Kidney glomerular epithelial cell (primary cell): Measurements from ENCODE around the gene SP6.

ENCODE experiments used
- DNase-seq: peaks from one replicate; lab custom pipeline; 2025; lab: John Stamatoyannopoulos, UW

The SP6 gene

GRCh38 chr17:47856830-47857229, 5.9 kb upstream of the SP6 start:
- no peak for DNase-seq

GRCh38 chr17:47855737-47856136, 4.8 kb upstream of the SP6 start:
- DNase-seq, result no peak

- DNase-seq, result no peak
Observed at GRCh38 chr17:47853616-47854015, 2.7 kb upstream of the SP6 start.

DNA sequence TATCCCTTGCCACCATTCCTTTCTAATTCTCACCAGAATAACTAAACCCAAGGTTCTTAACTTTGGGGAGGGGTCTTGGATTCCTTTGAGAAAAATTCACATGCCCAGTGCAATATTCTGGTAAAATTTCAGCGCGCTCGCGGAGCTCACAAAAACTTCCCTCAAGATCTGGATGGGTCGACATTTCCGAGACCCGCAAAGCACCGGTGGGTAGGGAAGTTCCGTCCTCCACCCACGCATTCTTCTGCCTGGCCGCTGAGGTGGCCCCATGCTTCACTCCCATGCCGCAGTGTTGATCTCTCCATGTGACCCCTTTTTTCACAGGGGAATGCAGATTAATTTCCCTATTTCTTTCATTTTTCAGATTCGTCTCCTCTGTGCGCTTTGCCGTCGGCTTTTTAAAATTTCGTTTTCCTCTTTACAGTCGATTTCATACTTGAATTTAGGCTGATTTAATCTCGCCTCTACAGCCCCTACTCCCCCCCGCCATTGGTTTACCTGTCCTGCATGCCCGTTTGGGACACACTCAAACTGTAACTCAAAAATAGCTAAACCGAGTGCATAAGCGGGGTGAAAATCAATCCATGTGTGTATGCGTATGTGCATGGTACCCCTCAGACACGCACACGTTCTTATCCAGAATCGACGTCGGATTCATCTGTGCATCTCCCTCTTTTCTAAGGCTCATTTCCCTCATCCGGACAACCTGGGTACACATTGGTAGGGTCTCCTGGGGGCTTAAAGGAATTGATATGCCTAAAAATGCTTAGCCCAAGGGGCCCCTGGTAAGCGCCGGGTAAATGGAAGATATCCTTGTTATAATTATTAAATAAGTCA, 1.4 kb upstream of the SP6 start:
- DNase-seq, result no peak

DNA sequence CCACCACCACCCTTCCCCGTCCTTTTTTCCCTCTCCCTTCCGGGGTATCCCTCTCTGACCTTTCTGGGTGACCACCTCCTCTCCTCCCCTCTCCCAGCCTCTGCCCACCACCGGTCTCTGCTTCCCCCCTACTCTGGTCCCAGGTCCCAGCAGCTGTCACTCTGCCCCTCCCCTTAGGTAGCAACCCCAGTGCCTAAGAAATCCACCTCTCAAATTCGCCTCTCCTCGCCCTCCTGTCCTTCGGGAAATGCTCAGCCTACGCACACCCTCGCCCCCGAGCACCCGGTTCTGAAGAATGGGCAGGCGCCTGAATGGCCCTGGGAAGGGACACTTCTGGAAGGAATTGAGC, 775 bp upstream of the SP6 start:
- DNase-seq, result no peak

DNA sequence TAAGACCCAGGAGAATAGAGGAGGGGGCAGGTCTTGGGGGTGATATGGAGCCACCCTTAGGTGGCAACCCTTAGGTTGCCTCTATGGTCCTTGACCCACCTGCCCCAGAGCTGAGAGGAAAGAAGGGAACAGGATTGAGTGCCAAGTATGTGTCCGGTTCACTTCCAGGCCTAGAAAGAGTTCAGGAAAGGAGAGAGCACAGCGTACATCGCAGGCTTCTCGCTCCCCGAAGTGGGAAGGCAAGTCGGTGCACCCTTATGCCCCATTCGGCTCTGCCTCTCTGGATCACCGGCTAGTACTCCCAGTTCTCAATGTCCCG, 631 bp downstream of the SP6 start:
- DNase-seq, result no peak

DNA sequence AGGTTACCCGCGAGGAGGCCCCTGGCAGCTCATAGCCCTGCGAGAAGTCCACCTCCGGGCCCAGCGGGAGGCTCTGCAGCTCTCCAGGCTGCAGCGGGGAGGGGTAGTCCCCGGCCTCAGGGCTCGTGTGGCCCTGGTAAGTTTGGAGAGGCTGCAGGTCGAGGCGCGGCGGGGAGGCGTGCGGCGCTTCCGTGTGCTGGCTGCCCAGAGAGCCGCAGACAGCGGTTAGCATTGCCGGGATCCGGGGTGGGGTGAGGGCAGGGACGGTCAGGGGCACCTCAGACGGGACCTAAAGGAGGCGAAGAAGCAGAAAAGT, 2.8 kb downstream of the SP6 start:
- no peak for DNase-seq

DNA sequence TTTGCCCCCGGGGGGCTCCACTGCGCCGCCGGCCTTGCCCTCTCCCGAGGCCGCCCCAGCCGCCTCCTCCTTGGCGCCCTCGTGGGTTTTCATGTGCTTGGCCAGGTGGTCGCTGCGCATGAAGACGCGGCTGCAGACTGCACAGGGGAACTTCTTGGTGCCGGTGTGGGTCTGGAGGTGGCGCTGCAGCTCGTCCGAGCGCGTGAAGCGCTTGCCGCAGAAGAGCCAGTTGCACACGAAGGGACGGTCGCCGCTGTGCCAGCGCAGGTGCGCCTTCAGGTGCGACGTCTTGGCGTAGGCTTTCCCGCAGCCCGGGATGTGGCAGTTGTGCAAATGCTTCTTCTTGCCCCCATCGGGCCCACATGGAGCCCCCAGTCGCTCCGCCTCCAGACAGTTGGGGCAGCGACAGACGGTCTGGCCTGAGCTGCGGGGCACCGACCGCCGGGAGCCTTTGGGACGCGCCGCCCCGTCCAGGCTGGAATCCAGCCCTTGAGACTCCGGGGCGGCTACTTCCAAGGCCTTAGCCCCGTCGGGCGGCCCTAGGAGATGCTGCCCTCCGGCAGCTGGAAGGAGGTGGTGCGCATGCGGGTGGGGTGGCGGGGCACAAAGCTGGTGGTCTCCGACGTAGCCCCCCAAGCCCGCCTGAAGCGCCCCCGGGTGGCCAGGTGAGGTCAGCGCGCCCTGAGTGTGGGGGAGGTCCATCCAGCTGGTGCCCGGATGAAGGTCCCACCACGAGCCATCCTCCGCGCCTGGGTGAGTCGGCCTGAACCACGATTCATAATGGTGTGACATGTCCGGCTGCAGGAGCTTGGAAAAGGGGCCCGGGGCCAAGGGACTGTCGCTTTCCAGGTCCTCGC, 3.4 kb downstream of the SP6 start:
- DNase-seq, result no peak

- no peak for DNase-seq
Observed at GRCh38 chr17:47846716-47847340, 4.1 kb downstream of the SP6 start.

DNA sequence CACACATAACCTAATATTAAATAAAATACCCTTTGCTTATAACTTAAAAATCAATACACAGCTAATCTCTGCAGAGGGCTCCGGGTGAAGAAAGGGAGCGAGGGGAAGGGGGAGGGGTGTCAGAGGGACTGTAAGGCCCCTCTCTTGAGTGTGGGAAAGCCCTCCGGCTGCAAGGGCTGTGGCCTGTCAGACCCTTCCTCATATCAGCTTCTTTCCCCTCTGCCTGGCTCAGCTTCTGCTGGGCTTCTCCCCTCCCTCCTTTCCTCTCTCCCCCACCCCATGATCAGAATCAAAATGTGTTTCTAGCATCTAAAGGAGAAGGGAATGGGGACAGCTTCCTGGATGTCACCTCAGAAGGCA, 5.3 kb downstream of the SP6 start:
- DNase-seq, result no peak

GRCh38 chr17:47844814-47845715, 5.9 kb downstream of the SP6 start:
- DNase-seq, result no peak

DNA sequence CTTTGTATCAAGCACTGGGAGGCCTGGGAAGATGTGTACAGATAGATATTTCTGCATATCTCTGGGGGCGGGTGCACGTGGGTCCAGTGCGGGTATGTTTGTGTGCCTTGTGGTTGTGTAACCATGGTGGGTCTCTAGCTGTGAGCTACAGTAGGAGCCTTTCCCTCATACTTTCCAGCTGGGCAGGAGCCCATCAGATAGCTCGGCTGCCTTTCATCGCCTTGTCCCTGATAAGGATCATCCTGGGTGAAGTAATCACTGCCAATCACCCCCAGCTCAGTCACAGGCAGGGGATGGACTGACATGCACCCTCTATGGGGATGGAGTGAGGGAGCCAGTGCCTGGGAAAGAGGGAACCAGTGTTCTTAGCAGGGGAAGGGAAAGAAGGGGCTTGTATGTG, 6.7 kb downstream of the SP6 start:
- no peak for DNase-seq

- DNase-seq, result no peak
Observed at GRCh38 chr17:47843391-47843730, 7.6 kb downstream of the SP6 start.

DNA sequence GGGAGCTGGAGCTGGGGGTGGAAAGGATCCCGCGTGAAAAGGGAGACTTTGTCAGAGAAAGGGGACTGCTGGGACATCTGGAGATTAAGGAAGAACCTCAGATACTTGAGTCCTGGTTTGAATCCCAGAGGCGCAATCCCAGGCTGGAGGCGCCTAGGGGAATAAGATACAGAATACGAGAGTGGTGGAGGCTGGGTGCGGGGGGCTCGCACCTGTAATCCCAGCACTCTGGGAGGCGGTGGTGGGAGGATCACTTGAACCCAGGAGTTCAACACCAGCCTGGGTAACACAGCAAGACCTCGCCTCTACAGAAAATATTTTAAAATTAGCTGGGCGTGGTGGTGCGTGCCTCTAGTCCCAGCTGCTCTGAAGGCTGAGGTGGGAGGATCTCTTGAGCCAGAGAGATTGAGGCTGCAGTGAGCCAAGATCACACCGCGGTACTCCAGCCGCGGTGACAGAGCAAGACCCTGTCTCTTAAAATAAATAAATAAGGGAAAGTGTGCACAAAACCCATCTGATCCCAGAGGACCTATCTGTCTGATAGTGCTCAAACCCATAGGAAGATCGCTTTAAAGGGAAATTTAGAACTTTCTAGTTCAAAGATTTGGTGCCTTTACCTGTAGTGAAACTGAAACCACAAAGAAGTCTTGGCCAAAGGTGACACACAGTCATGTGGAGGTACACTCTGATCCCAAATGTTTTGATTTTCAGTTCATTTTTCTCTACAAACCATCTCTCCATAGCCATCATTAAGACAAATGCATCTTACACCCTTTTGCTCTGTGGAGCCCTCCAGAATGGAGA, 9.3 kb downstream of the SP6 start:
- no peak for DNase-seq

DNA sequence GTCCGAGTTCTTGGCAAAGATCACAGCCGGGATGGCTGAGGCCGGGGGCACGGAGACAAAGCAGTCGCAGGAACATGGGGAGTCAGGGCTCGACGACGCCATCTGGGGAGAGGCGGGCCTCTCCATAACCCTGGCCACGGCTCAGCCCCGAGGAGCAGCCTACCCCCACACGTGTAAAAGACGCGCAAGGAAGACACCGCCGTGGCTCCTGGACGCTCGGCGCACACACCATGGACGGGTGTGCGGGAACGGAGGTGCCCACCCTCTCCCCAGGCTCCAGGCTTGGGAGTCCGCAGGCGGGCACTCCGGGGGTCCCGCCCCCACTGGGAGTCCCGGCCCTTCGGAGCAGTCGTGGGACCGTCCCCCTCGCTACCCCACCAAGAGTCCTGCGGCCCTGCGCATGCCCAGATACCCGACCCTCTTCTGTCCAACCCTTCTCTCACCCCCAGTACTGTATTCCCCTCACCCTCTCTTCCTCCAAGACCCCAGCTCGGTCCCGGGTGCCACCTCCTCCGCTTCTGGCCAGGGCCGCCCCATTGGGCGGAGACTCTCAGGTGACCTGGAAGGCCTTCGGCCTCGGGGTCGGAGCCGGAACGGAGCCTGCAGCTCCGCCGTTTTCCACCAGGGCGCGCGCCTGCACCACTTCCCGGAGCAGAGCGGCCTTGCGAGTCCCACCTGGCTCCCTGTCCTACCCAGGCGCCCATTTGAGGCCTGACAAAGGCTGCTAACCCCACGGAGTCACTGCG, 10.0 kb downstream of the SP6 start, which contains the start of gene SCRN2:
SCRN2 (minus strand) TSS at position 532 of the 746 bp plus-strand sequence; CDS start at position 102, 430 bp downstream.
- peak; percentile 54 for DNase-seq

DNA sequence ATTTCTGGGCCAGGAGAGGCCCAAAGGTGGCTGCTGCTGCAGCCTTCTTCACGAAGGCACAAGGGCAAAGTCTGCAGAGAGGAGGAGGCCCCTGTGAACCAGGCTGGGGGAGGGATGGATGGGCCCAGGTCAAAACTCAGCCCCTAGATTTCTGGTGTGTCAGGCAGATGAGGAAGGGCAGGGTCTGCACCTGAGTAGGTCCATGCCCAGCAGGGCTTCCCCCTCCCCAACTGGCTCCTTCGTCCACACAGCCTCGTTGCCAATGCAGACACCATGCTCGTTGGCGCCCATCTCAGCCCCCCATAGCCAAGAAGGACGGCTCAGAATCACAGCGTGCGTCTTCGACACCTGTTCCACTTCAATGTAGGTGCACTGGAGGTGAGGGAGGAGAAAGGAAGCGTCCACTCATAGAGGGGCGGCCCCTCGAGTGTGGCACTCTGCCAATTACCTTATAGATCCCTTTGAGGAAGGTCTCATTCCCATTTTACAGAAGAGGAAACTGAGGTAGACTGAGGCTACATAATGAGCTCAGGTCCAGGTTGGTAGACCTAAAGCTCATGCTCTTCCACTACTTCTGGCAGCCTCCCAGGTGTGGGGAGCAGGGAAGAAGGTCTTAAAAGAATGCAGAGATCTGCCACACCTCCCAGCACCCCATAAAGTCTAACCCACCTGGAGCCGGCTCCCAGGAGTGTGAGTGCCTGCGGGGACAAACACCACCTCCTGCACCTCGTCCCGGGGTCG, 10.8 kb downstream of the SP6 start:
- DNase-seq, result no peak

DNA sequence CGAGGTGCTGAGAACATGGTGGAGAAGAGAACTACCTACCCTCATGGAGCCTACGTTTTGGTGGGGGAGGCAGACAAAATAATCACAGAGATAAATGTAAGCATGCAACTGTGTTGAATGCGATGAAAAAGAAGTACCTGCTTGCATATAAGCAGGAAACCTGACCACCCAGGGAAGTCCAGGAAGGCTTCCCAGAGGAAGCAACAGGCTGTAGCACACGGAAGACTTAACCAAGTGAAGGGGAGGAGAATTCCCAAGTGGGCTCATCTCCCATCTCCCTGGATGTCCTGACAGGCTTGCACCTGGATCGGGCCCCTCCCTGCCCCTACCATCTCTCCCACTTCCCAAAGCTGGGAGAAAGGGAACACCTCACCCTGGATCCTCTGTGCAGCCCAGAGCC, 11.9 kb downstream of the SP6 start:
- no peak for DNase-seq

- no peak for DNase-seq
Observed at GRCh38 chr17:47838636-47839035, 12.3 kb downstream of the SP6 start.

DNA sequence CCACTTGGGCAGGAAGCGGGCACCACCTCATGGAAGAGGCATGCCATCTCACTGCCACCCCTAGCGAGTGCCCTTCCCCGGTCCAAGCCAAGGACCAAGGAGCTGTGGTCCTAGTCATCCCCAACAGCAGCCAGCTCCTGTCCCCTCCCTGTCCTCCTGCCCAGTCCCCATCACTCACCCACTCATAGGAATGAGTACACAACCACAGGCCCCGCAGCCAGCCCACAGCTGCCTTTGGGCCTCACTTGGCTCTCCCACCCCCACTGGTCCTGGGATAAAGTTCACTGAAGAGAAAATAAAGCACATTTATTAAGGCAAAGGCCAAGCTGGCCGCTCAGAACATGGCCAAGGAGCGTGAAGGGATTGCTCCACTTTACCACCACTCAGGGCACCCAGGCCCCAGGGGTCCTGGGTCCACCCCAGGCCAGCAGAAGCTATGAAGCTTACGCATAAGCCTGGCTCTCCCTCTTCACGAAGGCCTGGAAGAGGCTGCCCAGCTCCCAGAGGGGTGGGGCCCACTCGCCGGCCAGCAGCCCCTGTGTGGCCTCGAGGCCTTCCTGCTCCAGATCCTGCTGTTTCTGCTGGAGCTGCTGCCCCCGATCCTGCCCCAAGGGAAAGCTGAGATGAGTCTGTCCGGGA, 13.4 kb downstream of the SP6 start:
- no peak for DNase-seq

DNA sequence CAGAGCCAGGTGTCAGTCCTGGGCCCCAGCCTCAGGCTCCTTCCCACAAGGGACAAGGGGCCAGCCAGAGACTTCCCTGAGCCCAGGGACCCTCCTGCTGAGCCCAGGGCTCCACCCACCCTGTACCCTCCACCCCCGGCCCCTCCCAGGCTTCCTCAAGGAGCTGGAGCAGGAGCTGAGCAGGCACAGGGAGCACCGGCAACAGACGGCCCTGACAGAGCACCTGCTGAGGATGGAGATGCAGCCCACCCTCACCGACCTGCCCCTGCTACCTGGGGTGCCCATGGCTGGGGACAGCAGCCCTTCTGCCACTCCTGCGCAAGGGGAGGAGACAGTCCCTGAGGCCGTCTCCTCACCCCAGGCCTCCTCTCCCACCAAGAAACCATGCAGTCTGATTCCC, 14.4 kb downstream of the SP6 start:
- no peak for DNase-seq
